T follicular helper cell (primary cell): ENCODE results near the gene HHEX.
"Not testable (repeated sequence)": the region's sequence is repeated elsewhere in the genome, so short reads cannot be mapped to it uniquely, and the experiment has no call there.

Experiments
- DNase-seq: peaks from one replicate; pipeline ENCODE4 v3.0.0-alpha.2; 2020; ENCODE audit warnings: low read depth
- total RNA-seq, 2 experiments: gene quantifications; one replicate each; lab custom pipeline; 2026; lab: John Stamatoyannopoulos, UW

HHEX gene
- 0.30 to 1.7 reads per million in 2 experiments for total RNA-seq

DNA sequence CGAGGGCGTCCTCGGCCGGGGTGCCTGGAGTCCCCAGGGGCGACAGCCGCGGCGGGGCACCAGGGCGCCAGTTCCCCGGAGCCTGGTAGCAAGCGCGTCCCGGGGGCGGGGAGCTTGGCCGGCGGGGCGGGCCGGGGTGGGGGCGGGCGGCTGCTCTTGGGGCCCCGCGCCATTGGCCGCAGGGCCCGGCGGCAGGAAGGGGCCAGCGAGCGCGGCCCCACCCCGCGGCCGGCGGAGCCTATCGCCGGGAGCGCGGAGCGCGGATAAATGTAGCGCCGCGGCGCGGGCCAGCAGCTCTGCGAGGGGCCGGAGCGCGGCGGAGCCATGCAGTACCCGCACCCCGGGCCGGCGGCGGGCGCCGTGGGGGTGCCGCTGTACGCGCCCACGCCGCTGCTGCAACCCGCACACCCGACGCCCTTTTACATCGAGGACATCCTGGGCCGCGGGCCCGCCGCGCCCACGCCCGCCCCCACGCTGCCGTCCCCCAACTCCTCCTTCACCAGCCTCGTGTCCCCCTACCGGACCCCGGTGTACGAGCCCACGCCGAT, at the start of gene HHEX:
TSS of gene HHEX (plus strand) at position 293 of the 548 bp plus-strand sequence. CDS start at position 325, 32 bp downstream.
- DNase-seq = no peak

DNA sequence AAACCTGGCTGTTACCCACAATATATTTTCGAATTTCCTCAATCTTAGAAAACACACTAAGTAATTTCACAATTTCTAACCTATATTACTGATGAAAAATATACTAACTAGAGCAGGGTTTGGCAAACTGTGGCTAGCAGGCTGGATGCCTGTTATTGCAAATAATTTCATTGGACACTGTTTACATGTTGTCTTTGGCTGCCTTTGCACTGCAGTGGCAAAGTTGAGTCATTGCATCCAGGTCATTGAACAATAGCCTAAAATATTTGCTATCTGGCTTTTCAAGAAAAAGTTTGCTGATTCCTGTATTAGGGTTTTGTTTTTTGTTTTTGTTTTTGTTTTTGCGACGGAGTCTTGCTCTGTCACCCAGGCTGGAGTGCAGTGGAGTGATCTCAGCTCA, 49.6 kb upstream of the HHEX start:
- DNase-seq = no peak

DNA sequence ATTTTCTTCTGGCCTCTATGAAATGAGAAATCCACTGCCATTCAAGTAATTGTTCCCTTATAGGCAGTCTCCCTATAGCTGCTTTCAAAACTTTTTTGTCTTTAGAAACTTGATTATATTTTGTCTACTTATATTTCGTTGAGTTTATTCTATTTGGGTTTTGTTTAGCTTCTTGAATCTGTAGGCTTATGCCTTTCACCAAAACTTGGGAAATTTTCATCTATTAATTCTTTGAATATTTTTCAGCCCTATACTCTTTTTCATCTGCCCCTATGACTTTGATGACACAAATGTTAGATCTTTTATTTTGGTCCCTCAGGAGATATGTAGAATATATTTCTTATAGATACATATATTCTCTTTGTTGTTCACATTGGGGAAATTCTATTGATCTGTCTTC, 48.3 kb upstream of the HHEX start:
- no peak for DNase-seq

DNA sequence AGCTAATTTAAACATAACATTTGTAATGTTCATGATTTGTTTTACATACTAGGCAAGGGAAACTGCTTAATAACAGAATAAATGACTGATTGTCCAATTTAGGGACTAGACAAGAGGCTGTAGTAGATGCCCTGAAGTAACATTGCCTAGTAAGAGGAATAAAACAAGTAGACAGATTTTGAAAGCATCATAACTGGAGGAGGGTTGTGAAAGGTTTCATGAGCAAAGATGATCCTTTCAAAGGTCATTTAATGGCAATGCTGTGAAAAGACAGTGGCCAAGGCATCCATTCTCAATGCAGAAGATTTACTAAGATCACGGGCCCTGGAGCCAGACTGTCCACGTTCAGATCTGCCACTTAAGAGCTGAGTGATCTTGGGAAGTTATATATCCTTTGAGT, 44.8 kb upstream of the HHEX start:
- DNase-seq = no peak

DNA sequence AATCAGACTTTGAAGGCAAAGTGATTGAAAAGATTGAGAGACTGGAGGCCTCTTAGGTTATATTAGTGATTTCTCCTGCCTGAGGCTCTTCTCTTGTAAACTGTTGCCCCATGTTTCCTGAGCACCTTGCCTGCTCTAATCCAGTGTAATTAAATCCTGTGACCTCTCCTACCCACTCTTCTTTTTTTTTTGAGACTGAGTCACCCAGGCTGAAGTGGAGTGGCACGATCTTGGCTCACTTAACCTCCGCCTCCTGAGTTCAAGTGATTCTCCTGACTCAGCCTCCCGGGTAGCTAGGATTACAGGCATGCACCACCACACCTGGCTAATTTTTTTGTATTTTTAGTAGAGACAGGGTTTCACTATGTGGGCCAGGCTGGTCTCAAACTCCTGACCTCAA, 38.9 kb upstream of the HHEX start:
- DNase-seq = not testable (repeated sequence)

DNA sequence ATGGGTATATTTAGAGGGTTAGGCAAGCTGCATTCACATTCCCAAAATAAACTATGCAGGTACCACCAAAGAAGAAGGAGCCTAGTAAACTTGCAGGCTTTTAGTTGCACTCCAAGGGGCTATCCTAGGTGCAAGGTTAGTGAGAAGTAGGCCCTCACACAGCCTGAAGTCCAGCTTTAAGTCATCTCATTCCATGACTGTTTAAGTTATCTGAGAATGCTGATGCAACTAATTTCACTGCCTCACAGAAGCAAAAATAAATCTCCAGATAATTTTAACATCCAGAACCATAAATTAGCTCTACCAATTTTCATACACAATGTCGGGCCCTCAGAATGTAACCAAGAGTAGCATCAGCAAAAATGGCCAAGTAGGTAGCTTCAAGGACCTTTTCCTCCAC, 34.3 kb upstream of the HHEX start:
- no peak for DNase-seq

DNA sequence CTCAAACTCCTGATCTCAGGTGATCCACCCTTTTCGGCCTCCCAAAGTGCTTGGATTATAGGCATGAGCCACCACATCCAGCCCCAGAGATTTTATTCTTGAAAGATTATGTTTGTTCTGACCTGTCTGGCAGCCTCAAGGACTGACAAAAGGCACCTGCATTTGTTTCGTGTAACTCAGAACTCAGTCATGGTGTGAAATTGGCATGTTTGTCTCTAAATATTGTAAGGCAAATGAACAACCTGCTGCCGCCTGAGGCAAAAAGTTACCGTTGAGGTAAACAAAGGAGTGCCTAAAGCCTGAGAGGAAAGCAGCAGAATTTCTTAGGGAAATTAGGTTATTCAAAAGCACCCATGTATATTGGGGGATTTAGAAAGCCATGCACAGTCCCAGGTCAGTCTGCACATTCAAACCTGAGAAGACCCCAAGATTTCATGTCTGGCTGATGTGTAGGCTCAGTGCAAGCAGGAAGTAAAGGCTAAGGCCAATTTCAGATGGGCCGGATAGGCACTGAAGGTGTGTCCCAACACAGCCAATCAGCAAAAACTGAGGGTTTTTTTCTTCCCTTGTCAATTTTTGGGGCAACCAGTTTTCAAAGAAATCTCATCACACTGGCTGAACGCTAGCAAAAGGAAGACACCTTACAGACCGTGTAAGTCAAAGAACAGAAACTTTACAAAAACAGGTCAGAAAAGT, 33.3 kb upstream of the HHEX start:
- no peak for DNase-seq

DNA sequence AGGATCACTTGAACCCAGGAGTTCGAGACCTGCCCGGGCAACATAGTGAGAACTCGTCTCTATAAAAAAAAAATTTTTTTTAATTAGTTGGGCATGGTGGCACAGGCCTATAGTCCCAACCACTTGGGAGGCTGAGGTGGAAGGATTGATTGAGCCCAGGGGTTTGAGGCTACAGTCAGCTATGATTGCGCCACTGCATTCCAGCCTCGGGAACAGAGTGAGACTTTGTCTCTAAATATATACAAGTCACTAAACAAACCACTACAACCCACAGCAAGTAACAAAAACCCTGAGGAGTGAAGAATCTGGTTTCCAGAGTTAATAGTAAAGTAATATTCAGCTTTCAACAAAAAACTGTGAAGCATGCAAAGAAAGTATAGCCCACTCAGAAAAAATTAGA, 32.7 kb upstream of the HHEX start:
- no peak for DNase-seq

DNA sequence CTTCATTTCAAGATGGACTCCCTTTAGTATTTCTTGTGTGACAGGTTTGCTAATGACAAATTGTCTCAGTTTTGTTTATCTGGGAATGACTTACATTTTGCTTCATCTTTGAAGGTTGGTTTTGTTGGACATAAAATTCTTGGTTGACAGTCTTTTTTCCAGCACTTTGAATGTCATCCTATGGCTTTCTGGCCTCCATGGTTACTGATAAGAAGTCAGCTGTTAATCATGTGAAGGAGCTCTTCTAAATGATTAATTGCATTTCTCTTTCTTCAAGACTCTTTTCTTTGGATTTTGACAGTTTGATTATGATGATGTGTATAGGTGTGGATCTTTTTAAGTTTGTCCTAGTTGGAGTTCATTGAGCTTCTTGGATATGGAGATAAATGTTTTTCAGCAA, 26.9 kb upstream of the HHEX start:
- no peak for DNase-seq

DNA sequence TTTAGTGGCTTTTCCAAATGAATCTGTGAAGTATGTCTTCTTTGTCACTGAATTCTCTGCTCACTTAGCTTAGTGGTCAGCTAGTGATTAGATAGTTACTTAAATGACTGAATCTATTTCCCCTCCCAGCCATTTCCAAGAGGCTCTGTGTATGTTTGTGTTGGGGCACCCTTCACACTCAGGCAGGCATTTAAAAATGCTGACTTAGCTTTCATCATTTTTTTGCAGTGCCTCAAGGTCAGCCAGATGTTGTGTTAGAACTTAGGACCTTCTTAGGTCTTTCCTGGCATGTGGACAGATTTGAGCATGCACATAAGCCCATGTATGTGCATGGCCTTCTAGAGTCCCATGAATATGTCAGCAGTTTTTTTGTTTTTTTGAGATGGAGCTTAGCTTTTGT, 25.4 kb upstream of the HHEX start:
- no peak for DNase-seq

DNA sequence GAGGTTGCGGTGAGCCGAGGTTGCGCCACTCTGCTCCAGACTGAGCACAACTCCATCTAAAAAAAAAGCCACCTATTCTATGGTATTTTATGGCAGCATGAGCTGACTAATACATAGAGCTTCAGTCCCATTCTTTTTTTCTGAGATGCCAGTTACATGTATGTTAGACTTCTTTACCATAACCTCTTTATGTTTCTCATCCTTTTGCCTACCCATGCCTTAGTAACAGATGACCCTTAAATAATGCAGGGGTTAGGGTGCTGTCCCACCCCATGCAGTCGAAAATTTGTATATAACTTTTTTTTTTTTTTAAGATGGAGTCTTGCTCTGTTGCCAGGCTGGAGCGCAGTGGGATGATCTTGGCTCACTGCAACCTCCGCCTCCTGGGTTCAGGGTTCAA, 22.7 kb upstream of the HHEX start:
- no peak for DNase-seq

DNA sequence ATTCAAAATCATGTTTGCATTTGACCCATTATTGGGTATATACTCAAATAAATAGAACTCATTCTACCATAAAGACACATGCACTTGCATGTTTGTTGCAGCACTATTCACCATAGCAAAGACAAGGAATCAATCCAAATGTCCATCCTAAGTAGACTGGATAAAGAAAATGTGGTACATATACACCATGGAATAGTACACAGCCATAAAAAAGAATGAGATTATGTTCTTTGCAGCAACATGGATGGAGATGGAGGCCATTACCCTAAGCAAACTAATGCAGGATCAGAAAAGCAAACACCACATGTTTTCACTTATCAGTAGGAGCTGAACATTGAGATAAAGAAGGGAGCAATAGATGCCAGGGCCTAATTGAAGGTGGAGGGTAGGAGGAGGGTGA, 12.0 kb upstream of the HHEX start:
- DNase-seq = no peak

DNA sequence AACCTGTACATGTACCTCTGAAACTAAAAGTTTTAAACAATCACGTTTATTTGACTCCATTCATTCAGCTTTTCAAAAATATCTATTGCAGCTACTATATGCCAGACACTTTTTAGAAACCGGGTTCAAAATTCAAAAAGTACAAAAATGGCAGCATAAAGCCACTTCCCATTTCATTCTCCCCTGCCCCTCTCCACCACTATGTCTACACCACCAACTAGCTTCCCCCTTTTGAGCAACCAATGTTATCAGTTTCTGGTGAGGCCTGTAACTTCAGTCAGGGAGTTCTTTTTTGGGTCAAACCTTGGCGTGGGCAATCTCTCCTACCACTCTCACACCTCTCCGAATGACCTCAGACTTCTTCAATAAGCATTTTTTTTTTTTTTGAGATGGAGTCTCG, 11.5 kb upstream of the HHEX start:
- DNase-seq = no peak

DNA sequence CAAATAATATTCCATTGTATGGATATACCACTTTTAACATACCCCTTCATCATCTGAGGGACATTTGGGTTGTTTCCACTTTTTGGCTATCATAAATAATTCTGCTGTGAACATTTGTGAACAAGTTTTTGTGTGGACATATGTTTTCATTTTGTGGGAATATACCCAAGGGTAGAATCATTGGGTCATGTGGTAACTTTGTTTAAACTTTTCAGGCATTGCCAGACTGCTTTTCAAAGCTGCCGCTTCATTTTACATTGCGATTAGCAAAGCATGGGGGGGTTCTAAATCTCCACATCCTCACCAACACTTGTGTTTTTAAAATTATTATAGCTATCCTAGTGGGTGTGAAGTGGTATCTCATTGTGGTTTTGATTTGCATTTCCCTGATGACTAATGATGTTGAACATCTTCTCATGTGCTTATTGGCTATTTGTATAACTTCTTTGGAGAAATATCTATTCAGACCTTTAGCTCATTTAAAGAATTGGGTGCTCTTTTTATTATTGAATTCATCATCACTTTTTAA, 8.4 kb upstream of the HHEX start:
- DNase-seq = no peak

DNA sequence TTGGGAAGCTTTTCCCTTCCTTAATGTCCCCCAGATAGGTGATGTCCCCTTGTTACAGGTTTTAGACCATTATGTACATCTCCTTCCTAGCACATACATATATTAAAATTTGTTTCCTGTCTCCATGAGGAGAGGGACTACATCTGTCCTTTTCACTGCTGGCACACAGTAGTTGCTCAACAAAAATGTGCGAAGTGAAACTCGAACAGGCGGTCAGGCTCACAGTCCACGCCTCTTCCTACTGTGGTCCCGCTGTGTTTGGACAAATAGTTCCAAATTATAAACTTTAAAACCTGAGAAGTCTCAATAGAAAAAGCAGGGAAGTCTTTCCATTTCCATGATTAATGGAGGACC, 1.2 kb upstream of the HHEX start:
- no peak for DNase-seq

DNA sequence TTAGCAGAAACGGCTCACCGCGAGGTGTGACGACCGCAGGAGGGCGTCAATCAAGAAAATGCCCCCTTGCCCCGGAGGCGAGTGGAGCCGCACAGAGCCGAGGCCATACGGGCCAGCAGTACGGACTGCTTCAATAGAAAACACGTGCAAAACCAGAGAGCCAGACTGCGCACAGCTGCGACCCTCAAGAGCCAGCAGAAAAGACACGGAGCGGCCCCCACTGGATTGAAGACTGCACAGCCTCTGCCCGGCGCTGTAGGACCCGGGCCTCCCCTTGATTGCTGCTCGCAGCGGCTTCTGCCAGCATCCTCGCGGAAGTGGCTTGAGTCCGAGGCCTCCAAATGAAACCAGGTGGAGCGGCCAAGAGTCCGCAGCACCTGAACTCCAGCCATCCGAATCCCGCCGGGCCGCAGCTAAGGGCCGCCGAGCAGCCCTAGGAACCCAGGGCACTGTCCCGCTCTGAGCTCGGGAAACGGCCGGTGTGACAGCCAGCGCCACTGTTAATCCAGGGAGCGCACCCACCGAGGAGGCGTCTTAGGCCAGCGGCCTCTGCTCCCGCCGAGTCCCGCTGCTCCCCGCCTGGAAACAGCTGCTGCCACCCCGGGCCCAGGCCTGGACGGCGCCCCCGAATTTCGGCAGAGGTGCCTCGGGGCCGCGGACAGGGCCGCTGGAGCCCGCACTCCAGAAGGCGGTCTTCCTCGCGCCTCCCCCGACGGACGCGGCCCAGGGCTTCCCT, 660 bp upstream of the HHEX start:
- DNase-seq = no peak

DNA sequence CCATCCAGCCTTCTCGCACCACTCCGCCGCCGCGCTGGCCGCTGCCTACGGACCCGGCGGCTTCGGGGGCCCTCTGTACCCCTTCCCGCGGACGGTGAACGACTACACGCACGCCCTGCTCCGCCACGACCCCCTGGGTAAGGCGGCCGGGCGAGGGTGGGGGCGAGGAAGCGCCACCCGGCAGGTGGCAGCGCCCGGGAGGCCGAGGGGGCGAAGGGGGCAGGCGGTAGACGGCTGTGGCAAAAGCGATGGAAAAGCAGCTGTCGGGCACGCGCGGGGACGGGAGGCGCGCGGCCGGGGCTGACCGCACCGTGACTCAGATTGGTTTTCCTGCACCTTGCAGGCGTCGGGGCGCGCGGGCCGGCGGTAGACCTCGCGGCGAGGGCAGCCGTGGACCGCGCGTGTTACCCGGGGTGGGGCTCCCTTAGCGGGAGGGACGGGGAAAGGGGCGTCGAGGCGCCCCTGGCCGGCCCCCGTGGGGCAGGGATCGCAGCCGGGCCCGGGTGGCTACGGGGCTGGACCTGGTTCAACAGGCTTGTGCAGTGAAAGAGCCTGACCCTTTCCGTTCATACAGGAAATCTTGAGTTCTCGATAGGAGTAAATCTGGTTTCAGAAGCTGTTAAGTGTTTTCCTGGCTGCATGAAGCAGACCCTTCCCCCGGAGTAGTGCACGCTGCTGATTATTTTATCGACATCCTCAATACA, 608 bp downstream of the HHEX start:
- DNase-seq = no peak

DNA sequence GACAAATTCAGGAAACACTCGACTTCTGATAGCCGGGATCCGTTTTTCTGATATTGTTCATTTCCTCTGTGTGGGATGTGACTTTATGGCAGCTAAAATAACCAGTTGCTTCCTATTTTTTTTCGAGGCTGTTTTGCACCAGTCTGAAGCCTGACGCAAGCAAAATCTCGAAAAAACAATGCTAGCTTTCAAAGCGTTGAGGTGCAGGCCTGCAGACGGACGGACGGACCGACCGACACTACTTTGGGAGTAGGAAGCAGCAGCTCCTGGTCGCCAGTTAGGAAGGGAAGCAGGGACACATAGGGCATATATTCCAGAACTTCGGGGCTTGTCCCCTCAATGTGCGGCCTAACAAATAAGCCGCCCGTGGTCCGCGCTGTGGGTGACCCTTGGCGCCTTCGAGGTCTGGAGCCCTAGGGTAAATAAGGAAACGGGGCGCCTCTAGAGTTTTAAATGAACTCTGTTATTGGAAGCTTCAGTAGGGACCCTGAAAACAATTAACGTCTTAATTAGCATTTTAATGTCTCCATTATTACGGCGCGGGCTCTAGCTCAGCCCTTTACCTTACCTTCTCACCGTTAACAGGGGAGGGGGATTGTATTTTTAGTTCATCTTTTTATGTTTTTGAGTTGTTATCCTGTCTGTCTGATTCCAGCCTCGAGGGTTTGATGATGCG, 1.3 kb downstream of the HHEX start:
- DNase-seq = no peak

DNA sequence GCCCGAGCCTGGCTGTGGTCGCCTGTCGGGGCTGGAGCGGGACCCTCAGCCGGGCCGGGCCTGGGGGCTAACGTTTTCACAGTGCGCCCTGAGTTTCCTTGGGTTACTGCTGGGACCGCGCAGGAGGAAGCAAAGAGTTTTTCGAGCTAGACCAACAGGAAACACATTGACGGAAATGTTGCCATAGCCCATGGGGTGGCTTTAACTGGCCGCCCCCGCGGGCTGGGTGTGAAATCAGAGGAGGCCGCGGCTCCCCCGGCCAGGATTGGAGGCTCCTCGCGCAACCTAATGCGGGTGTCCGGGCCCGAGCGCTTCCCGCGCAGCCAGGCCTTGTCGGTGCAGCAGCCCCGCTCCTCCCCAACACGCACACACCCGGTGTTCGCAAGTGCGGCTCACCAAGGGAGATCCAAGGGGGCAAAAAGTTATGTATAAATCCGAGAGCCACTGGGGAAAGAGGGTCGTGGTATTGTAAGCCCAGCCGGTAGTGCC, 1.9 kb downstream of the HHEX start:
- DNase-seq = no peak

DNA sequence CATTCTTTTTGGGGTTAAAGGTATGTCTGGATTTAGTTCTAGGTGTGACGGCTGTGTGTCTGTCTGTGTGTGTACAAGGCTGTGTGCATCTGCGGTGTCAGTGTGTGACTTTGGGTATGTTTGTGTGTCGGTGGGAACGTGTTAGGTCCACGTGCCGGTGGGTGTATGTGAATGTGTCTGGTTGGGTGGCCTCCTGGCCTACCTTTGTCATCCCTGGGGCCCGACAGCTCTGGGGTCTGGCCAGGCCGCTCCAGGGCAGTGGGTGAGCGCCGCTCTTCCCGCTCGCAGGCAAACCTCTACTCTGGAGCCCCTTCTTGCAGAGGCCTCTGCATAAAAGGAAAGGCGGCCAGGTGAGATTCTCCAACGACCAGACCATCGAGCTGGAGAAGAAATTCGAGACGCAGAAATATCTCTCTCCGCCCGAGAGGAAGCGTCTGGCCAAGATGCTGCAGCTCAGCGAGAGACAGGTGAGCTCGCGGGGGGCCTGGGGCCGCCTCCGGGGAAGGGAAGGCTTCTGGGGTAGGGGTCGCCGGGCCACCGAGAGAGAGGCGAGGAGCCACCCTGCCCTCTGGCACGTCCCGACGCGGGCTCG, 2.4 kb downstream of the HHEX start:
- no peak for DNase-seq
